ENCODE results near the gene DLG5. TPM values are rescaled to one million over a fixed set of nuclear protein-coding genes. Genes with fewer than 3 reads are reported as not detected.

DLG5 gene
- total RNA-seq, 1 donor = 39.7 TPM

GRCh38 chr10:77789861-77790260 lies 136.7 kb downstream of the DLG5 start:
- DNase-seq (ENCODE audit: low read depth) = no peak
- no peak for TF ChIP-seq CTCF (IDR thresholded peaks at IDR 0.05; ENCODE audit: insufficient read depth, low read depth, low read length)
- no peak overlapping the region for H3K4me3 ChIP-seq (ENCODE audit: low read depth, low read length)

- no peak for TF ChIP-seq CTCF (IDR thresholded peaks at IDR 0.05; ENCODE audit: insufficient read depth, low read depth, low read length)
- DNase-seq (ENCODE audit: low read depth) = no peak
- H3K4me3 ChIP-seq (ENCODE audit: low read depth, low read length) = no peak overlapping the region
Observed at GRCh38 chr10:77789016-77789415, 137.5 kb downstream of the DLG5 start.

GRCh38 chr10:77788496-77789010 lies 138.0 kb downstream of the DLG5 start:
- DNase-seq (ENCODE audit: low read depth) = no peak
- TF ChIP-seq CTCF (IDR thresholded peaks at IDR 0.05; ENCODE audit: insufficient read depth, low read depth, low read length) = no peak
- H3K4me3 ChIP-seq (ENCODE audit: low read depth, low read length) = no peak overlapping the region

GRCh38 chr10:77787440-77787839 lies 139.1 kb downstream of the DLG5 start:
- no peak for DNase-seq (ENCODE audit: low read depth)
- H3K4me3 ChIP-seq (ENCODE audit: low read depth, low read length) = no peak overlapping the region
- no peak for TF ChIP-seq CTCF (IDR thresholded peaks at IDR 0.05; ENCODE audit: insufficient read depth, low read depth, low read length)

GRCh38 chr10:77784856-77785255 lies 141.7 kb downstream of the DLG5 start:
- no peak overlapping the region for H3K4me3 ChIP-seq (ENCODE audit: low read depth, low read length)
- peak; percentile 61 for DNase-seq (ENCODE audit: low read depth)
- no peak for TF ChIP-seq CTCF (IDR thresholded peaks at IDR 0.05; ENCODE audit: insufficient read depth, low read depth, low read length)

GRCh38 chr10:77782328-77783061 lies 144.1 kb downstream of the DLG5 start:
- no peak overlapping the region for H3K4me3 ChIP-seq (ENCODE audit: low read depth, low read length)
- DNase-seq (ENCODE audit: low read depth) = no peak
- TF ChIP-seq CTCF (IDR thresholded peaks at IDR 0.05; ENCODE audit: insufficient read depth, low read depth, low read length) = no peak

Measured in fibroblast of villous mesenchyme (primary cell).